ENCODE measurements around the gene CCDC88C.

GRCh38 chr14:91357272-91358024, 60.2 kb downstream of the CCDC88C start:
- TF ChIP-seq CTCF (IDR thresholded peaks at IDR 0.05): no peak
- TF ChIP-seq POLR2A (IDR thresholded peaks at IDR 0.05): no peak
